ENCODE measurements around the gene P2RX7.

DNA sequence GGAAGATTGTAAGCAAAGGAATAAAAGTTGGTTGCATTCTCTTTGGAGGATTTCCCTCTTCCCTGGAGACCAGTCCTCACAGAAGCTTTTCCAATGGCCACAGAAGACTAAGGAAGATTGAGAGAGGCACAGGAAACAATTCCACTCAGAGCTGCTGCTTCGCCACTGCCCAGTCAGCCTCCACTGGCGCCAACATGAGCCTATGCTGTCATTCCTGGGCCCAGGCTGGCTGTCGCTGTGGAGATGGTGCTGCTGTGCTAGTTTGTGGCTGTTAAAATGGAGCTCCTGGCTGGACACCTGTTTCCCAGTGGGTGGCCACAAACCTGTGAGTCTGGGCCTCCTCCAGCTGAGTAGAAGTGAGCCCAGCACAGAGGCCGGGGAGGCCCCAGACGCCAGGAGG lies 6.6 kb downstream of the P2RX7 start:
- TF ChIP-seq EZH2 (IDR thresholded peaks at IDR 0.05; ENCODE audit: low read length, missing control alignments), result no peak
- TF ChIP-seq, protein P1, sequence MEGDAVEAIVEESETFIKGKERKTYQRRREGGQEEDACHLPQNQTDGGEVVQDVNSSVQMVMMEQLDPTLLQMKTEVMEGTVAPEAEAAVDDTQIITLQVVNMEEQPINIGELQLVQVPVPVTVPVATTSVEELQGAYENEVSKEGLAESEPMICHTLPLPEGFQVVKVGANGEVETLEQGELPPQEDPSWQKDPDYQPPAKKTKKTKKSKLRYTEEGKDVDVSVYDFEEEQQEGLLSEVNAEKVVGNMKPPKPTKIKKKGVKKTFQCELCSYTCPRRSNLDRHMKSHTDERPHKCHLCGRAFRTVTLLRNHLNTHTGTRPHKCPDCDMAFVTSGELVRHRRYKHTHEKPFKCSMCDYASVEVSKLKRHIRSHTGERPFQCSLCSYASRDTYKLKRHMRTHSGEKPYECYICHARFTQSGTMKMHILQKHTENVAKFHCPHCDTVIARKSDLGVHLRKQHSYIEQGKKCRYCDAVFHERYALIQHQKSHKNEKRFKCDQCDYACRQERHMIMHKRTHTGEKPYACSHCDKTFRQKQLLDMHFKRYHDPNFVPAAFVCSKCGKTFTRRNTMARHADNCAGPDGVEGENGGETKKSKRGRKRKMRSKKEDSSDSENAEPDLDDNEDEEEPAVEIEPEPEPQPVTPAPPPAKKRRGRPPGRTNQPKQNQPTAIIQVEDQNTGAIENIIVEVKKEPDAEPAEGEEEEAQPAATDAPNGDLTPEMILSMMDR (conservative IDR thresholded peaks at IDR 0.05 in 1 of 2, IDR thresholded peaks at IDR 0.05 in 1 of 2; ENCODE audit: low read depth in 1 of 2, low read length in 2 of 2), result no peak
